ENCODE data around the gene ADAMTS4.

DNA sequence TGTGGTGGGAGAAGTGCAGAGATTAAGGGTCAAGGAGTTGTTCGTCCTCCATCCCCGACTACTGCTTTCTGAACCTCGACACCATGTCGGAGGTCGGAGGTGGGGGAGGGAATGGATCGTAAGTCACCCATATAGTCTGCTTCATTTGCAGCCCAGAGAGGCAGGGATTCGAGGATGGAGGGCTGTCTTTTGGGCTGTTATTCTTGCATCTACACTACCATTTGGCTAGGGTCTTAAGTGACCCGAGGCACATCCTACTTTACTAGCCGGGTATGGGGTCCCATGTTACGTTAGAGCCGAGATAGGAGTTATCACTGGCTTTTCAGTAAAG, 39.0 kb downstream of the ADAMTS4 start:
- TF ChIP-seq, protein P1, sequence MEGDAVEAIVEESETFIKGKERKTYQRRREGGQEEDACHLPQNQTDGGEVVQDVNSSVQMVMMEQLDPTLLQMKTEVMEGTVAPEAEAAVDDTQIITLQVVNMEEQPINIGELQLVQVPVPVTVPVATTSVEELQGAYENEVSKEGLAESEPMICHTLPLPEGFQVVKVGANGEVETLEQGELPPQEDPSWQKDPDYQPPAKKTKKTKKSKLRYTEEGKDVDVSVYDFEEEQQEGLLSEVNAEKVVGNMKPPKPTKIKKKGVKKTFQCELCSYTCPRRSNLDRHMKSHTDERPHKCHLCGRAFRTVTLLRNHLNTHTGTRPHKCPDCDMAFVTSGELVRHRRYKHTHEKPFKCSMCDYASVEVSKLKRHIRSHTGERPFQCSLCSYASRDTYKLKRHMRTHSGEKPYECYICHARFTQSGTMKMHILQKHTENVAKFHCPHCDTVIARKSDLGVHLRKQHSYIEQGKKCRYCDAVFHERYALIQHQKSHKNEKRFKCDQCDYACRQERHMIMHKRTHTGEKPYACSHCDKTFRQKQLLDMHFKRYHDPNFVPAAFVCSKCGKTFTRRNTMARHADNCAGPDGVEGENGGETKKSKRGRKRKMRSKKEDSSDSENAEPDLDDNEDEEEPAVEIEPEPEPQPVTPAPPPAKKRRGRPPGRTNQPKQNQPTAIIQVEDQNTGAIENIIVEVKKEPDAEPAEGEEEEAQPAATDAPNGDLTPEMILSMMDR (conservative IDR thresholded peaks at IDR 0.05; ENCODE audit: low read depth, low read length): no peak
- no peak for TF ChIP-seq EZH2 (IDR thresholded peaks at IDR 0.05; ENCODE audit: borderline replicate concordance, low read depth, low read length, poor library complexity, severe bottlenecking)
